CD4-positive, alpha-beta T cell treated with Interleukin-6 for 4 hours (primary cell): ENCODE data around the gene PFKP.

Experiments
- DNase-seq: peaks from one replicate; pipeline ENCODE4 v3.0.0-alpha.2; 2020; ENCODE audit warnings: mixed read lengths

Gene PFKP

GRCh38 chr10:3071405-3072198, 4.3 kb downstream of the PFKP start:
- DNase-seq, result peak; percentile 54

- DNase-seq, result no peak
These were observed 5.5 kb downstream of the PFKP start for GRCh38 chr10:3072641-3073360.

GRCh38 chr10:3074145-3074665, 6.9 kb downstream of the PFKP start:
- no peak for DNase-seq

DNA sequence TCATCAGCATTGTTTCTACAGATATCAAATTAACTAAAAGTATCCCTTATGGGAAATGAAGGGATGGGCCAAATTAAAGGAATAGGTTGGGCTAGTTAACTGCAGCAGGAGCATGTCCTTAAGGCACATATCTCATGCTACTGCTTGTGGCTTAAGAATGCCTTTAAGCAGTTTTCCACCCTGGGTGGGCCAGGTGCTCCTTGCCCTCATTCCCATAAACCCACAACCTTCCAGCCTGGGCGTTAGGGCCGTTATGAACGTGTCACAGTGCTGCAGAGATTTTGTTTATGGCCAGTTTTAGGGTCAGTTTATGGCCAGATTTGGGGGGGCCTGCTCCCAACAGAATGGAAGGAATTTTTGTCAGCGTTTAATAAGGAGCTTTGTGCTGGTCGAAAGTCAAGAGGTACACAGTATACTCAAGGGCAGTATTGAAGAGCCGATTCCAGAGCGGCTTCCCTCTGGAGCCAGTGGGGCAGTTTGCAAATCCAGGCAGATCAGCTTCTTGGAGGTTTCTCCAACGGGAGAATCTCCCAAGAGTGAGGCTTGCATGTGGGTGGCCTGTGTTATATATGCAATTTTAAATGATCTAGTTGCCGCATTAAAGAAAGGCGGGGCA, 7.7 kb downstream of the PFKP start:
- DNase-seq, result no peak

- no peak for DNase-seq
These were observed 8.8 kb downstream of the PFKP start for GRCh38 chr10:3076138-3076537.

DNA sequence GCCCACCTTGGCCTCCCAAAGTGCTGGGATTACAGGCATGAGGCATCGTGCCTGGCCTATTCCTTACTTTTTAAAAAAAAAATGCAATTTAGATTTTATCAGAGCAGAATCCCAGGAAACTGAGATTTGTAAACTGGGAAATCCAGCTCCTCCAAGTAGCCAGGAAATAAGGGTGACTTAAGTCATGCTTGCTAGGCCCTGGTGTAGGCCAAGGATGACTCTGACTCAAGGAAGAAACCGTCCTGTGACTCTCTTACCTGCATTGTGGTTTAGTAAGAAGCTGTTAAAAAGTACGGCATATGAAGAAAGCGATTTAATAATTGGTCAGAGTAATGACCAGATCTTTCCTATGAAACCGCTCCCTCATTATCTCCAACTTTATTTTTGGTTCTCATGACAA, 10.2 kb downstream of the PFKP start:
- no peak for DNase-seq

DNA sequence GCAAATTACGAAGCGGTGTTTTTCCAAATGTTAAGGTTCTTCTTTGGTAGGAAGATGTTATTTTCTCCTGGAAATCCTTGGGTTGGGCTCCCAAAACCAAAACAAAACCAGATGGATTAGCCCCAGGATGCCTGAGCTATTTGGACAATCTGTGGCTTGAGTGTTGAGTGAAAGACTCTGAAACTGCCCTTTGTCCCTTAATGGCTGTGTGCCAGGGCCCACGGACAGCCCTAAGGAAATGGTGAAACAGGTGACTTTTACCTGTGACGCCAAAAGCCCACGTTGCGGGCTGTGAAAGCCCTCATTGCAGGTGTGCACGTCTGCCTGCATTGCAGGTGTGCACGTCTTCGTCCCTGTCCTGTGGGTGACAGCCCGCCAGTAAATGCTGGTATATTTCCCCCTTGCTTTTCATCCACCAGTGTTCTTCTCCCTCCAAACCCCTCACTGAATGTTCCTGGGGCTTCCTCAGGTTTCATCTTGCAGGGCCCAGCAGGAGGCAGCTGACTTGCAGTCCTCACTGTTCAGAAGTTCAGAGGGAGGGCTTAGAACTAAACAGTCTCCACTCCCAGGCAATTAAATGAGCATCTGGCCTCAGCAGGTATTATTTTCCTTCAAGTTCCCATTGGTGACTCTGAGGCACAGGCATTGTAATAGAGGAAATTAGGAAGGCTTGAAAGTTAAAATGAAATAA, 10.7 kb downstream of the PFKP start:
- DNase-seq, result no peak

GRCh38 chr10:3081383-3081981, 14.1 kb downstream of the PFKP start:
- DNase-seq, result no peak

GRCh38 chr10:3082290-3082689, 14.9 kb downstream of the PFKP start:
- DNase-seq, result no peak

DNA sequence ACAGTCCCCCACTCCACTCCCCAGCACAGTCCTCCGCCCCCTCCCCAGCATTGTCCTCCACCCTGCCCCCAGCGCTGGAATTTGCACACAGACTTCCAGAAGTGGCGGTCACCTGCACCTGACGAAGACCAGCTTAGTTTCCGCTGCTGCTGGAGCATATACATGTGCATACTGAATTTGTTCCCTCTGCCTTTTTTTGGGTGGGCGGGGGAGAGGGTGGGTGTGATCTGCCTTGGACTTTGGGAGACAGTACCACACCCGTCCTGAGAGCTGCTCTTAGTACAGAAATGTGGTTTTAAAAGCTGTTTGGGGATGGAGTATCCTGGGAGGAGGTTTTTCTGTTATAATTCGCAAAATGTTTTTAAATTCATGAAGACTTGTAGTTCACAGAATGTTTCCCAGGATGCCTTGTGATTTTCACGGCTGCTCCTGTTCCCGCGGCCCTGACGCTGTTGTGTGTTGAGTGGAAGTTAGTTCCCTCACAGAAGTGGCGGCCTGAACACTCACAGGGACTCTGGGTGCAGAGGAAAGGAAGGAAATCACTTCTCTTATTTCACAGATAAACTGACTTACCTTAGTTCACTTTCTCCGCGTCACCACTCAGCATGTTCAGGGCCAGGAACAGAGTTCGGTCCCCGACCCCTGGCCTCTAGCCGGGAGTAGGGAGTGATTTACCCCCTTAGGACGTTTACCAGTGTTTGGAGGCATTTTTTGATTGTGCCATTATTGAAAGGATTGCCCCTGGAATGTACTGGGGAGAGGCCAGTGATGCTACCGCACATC, 18.6 kb downstream of the PFKP start:
- DNase-seq, result no peak

- no peak for DNase-seq
These were observed 23.0 kb downstream of the PFKP start for GRCh38 chr10:3090388-3090787.

GRCh38 chr10:3090914-3091787, 23.8 kb downstream of the PFKP start:
- DNase-seq, result no peak

DNA sequence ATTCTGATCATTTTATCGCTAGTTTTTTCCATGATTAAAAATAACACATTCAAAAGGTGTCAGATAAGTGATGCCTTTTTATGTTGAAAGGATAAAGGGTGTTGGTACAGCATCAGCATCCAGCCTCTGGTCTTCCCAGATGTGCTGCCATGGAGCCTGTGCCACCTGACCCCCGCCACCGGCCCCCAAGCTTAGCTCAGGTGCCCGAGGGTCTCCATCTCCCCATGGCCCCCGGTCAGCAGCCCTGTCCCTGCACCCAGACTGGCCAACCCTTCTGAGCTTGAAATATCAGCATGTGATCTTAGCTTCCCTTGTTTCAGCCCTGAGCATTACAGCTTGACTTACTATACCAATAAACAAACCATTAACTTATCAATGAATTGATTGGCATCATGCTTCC, 24.6 kb downstream of the PFKP start:
- DNase-seq, result no peak

GRCh38 chr10:3093996-3094395, 26.6 kb downstream of the PFKP start:
- no peak for DNase-seq

DNA sequence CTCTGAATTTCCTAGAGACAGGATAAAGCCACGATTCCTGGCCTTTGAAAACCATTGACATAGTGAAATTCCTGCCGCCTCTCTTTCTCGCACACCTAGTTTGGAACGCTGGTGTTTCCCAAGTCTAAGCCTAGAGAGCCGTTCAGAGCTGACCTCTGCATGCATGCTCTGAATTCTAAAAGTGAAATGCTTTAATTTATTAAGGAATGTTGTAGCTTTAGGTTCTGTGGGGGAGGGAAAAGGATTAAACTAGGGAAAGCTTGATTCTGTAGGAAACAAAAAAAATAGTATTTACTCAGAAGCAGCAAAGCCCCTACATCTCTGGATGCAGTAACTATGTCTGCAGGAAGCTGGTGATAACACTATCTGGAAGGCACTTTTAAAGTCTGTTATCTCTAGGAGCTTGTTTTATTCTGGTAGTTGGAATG, 27.3 kb downstream of the PFKP start:
- DNase-seq, result no peak

GRCh38 chr10:3095373-3096139, 28.2 kb downstream of the PFKP start:
- peak; percentile 53 for DNase-seq

GRCh38 chr10:3096149-3096548, 28.8 kb downstream of the PFKP start:
- no peak for DNase-seq

DNA sequence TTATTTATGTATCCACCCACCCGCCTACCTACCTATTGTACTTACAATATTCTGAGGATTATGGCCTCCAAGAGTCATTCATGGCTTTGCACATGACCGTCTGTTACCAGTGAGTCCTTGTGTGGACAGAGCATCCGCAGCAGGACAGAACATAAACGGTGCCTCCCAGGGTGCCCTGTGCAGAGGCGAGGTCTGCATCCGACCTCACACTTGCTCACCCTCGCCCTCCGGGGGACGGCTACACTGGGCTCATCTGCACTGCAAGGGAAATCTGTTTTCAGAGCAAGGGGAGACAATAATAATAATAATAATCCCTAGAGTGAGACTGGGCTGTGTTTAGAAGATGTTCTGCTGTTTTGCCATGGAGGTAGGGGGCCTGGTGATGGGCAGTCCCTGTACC, 29.8 kb downstream of the PFKP start:
- no peak for DNase-seq

DNA sequence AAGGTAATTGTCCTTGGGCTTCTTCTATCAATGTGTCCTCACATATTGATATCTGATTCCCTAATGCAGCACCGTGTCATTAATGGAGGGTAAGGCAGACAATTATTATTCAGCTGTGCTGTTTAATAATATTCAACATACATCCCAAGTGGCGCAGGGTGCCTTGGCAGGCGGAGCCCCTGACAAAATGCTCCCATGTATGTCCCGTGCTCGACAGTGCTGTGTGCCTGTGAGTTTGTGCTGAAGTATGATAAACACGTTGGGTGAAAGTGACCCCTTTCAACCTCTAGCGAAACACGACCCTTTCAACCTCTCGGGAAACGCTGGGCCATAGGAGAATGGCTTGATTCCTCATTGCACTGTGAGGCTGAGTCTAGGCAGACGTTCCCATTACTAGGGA, 31.3 kb downstream of the PFKP start:
- DNase-seq, result no peak
